Ectodermal cell (in vitro differentiated cells): ENCODE data around the gene TAB3.

ENCODE experiments used
- H3K27ac ChIP-seq: 2 replicates; pipeline ENCODE4 v1.7.0; 2013; ENCODE audit warnings: mild to moderate bottlenecking, low read depth, low read length; ENCODE audit not compliant: insufficient read depth, poor library complexity, severe bottlenecking
- H3K27me3 ChIP-seq: 2 replicates; pipeline ENCODE4 v1.7.0; 2013; ENCODE audit warnings: mild to moderate bottlenecking, low read length; ENCODE audit not compliant: insufficient read depth, control insufficient read depth, poor library complexity, severe bottlenecking
- H3K36me3 ChIP-seq: one replicate; pipeline ENCODE4 v1.7.0; 2013; ENCODE audit warnings: low read length; ENCODE audit not compliant: control insufficient read depth, insufficient read depth
- H3K4me1 ChIP-seq: one replicate; pipeline ENCODE4 v1.7.0; 2013; ENCODE audit warnings: low read length; ENCODE audit not compliant: control insufficient read depth, insufficient read depth
- H3K4me3 ChIP-seq: 2 replicates; pipeline ENCODE4 v1.7.0; 2013; ENCODE audit warnings: low read depth, low read length, control low read depth; ENCODE audit not compliant: insufficient read depth
- H3K9me3 ChIP-seq: 2 replicates; pipeline ENCODE4 v1.7.0; 2013; ENCODE audit warnings: mild to moderate bottlenecking, low read length, moderate library complexity; ENCODE audit not compliant: control insufficient read depth
- WGBS, 2 experiments: methylation state at CpG; one replicate each; pipeline ENCODE4 v1.1.7; 2013; ENCODE audit warnings: missing lambda C conversion rate in 2 of 2; 5-methylcytosine and 5-hydroxymethylcytosine counted together

TAB3 gene

DNA sequence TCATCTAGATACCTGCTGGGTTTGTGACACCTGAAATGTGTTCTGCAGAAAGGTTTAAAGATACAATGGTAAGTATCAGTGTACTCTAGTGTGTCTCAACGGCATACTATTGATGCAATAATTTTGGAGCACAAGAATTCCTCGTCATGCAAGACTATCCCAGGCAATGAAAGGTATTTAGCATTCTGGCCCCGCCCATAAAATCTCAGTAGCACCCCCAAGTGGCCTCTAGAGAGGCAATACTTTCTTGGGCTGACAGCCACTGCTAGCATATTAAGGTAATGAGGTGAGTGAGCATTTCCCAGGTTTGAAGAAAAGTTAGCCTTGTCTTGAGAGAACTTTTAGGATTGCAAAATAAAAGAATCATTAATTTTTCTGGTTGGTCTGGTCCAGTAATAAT is 24.0 kb downstream of the TAB3 start:
- H3K9me3 ChIP-seq = no peaks in the 10 kb centered on the region
- WGBS, 2 experiments = 39 to 47% methylated on average over 3 of the region's 3 CpGs
- no peaks in the 10 kb centered on the region for H3K36me3 ChIP-seq
- H3K4me1 ChIP-seq = no peaks in the 10 kb centered on the region
- no peak overlapping the region for H3K27ac ChIP-seq
- no peak overlapping the region for H3K4me3 ChIP-seq
- H3K27me3 ChIP-seq = no peaks in the 10 kb centered on the region

DNA sequence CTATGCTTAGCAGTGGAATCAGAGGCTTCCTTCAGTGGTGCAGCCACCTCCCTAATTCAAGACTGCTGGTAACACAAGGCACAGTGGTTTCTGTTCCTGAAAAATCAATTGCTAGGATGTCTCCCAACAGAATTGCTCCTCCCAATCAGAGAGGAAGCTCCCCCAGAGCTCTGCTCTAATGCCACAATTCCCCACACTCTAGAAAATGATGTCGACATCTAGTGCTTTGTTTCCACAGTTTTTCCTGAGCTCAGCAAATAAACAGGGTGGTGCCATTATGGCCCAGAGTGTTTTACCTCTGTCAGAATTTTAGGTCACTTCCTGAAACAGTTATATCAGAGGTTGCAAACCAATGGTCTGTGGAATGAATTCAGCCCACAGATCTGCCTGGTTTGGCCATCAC is 24.7 kb downstream of the TAB3 start:
- 100% methylated on average over 1 of the region's 1 CpG for WGBS, 2 experiments
- Histone ChIP-seq H3K27ac (no peak overlapping the region), H3K27me3 (no peaks in the 10 kb centered on the region), H3K4me1 (no peaks in the 10 kb centered on the region), H3K36me3 (no peaks in the 10 kb centered on the region), H3K9me3 (no peaks in the 10 kb centered on the region), H3K4me3 (no peak overlapping the region)

DNA sequence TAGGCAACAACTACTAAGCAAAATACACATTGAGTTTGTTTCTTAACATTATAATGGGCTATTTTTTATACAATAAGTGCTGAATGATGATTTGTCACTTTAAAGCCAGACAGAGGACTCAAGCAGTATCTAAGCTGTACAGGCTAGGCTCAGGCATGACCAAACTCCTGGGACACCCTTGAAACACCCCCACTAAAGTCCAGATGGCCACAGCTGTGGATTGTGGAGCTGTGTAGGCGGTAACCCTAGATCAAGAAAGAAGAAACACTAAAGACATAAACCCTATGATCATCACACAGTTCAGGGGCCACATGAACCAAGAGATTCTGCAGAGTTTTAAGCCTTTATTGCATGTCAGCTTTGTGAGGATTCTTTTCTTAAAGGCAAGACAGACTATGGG is 25.1 kb downstream of the TAB3 start:
- WGBS, 2 experiments = 50 to 80% methylated on average over 1 of the region's 1 CpG
- H3K27ac ChIP-seq = no peak overlapping the region
- H3K27me3 ChIP-seq = no peaks in the 10 kb centered on the region

DNA sequence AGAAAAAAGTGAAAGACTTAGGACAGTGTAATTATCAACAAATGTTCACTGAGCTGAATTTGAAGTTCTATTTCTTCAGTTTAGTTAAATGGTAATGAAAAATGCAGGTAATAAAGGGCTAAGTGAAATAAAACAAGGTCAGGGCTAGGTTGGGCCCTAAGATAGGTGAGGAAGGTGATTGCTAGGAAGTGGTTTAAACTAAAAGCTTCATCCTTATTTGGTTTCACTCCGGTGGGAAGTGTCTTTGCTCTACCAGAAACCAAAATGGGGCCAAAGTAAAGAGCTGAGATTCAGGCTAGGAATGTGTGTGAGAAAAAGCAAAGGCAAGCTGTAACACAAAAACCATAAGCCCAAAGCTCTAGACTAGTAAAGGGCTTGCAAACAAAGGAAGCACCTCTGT is 31.0 kb downstream of the TAB3 start:
- peaks cover 8% of the 10 kb centered on the region for H3K36me3 ChIP-seq
- H3K27me3 ChIP-seq = no peaks in the 10 kb centered on the region
- no peak overlapping the region for H3K27ac ChIP-seq
- no peaks in the 10 kb centered on the region for H3K9me3 ChIP-seq
- 20 to 50% methylated on average over 1 of the region's 1 CpG for WGBS, 2 experiments
- H3K4me3 ChIP-seq = no peak overlapping the region
- no peaks in the 10 kb centered on the region for H3K4me1 ChIP-seq

More for the DNA sequence above, 25.1 kb downstream of the TAB3 start:
- Histone ChIP-seq H3K9me3 (no peaks in the 10 kb centered on the region), H3K4me1 (no peaks in the 10 kb centered on the region), H3K36me3 (no peaks in the 10 kb centered on the region), H3K4me3 (no peak overlapping the region)

DNA sequence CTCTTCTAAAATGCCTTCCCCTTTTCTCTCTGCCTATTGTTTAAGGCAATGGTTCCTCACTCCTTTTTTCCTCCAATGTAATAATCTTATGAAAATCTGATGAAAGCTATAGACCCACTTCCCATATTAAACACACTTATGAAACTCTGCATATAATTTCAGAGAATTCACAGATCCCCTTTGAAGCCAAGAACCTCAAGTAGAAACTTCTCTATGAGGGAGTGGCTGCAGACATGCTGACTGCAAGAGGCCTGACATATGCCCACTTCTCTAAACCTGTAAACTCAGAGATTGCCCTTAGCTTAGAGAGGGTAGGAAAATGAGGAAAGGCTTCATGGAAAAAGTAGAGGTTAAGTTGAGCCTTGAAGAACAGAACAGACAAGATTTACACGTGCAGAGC is 37.6 kb downstream of the TAB3 start:
- no peaks in the 10 kb centered on the region for H3K9me3 ChIP-seq
- no peaks in the 10 kb centered on the region for H3K27me3 ChIP-seq
- no peaks in the 10 kb centered on the region for H3K4me1 ChIP-seq
- no peak overlapping the region for H3K27ac ChIP-seq
- WGBS, 2 experiments = 90 to 100% methylated on average over 1 of the region's 1 CpG
- peaks cover 8% of the 10 kb centered on the region for H3K36me3 ChIP-seq
- no peak overlapping the region for H3K4me3 ChIP-seq

DNA sequence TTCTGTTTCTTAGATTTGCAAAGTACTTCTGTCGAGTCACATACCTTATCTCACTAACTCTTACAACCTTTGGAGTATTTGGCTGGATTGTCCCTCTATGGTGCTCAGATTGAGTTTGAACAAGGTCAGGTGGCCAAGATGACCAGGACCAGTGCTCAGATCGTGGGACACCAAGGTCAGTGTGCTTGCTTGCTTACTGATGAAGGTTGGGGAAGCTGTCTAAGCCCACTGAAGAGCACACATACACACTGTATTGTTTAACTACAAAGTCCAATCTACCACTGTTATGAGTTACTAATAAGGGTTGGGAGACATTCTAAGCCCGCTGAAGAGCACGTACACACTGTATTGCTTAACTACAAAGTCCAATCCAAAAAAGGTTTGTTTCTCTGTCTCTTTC is 53.7 kb downstream of the TAB3 start:
- WGBS, 2 experiments = 93 to 100% methylated on average over 3 to 4 of the region's 4 CpGs
- H3K4me3 ChIP-seq = no peak overlapping the region
- H3K27me3 ChIP-seq = no peaks in the 10 kb centered on the region
- no peak overlapping the region for H3K27ac ChIP-seq
- H3K4me1 ChIP-seq = peaks cover 5% of the 10 kb centered on the region
- H3K36me3 ChIP-seq = no peaks in the 10 kb centered on the region
- no peaks in the 10 kb centered on the region for H3K9me3 ChIP-seq

DNA sequence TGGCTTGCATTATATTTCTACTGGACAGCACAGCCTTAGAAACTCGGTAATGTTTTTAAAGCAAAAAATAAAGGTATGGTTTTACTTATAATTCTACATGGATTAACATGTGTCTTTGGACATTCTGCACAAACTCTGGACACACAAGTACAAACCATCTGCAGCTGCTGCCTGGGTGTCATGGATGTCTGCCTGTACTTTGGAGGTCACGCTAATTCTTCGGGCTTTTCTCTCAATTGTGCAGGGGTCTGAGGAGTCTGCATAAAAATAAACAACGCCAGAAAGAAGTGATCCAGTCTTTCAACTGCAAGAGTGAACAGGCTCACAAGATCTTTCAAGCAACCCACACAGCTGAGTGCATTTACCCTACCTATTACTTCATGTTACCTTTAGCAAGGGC is 55.2 kb downstream of the TAB3 start:
- peaks cover 5% of the 10 kb centered on the region for H3K4me1 ChIP-seq
- no peak overlapping the region for H3K4me3 ChIP-seq
- WGBS, 2 experiments = 91 to 97% methylated on average over 3 to 4 of the region's 4 CpGs
- no peaks in the 10 kb centered on the region for H3K27me3 ChIP-seq
- H3K27ac ChIP-seq = no peak overlapping the region
- H3K9me3 ChIP-seq = no peaks in the 10 kb centered on the region
- H3K36me3 ChIP-seq = no peaks in the 10 kb centered on the region

DNA sequence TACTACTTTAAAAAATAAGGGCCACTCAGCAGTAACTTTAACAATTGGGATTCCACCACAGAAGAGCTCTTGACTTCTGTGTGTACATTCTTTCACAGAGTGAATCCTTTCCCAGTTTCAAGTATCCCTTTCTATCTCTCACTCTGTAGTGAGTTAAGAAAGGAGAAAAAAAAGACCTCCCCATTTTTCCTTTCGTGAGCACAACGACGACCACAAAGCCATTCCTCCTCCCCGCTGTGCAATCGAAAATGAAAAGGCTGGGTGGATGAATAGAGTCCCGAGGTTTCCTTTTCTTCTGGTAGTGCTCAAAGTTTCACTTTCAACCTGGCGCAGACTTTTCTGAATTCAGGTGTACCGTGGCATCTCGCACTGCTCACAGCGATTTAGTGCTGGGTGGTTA is 58.0 kb downstream of the TAB3 start:
- Histone ChIP-seq H3K4me1 (peaks cover 5% of the 10 kb centered on the region), H3K27me3 (no peaks in the 10 kb centered on the region), H3K4me3 (no peak overlapping the region), H3K27ac (no peak overlapping the region), H3K36me3 (no peaks in the 10 kb centered on the region), H3K9me3 (no peaks in the 10 kb centered on the region)
- WGBS, 2 experiments = 31 to 62% methylated on average over 7 to 10 of the region's 10 CpGs

DNA sequence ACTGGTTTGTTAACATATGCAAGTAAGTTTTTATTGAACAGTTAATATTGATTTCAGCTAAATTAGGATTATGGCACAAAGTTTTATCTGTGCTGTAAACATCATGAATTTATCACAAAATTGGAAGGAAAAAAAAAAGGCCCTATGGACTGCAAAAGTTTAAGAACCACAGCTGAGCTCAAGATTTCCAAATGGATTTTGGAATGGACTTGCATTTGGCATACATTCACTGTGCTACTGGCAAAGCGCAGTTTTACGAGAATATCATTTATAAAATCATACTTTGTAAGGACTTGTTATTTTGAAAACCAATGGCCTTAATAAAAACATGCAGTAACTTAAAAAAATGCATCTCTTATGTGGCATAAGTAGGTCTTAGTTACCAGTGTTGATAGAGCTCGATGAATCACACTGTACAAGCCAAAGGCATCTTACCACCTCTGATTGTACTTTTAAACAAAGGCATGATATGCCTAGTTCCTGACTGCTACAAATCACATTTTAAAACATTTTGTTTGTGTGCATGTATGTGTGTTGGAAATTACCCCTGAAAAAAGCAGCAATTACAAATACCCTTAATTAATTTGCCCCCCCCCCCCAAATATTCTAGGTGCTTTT is 58.6 kb downstream of the TAB3 start:
- H3K36me3 ChIP-seq = no peaks in the 10 kb centered on the region
- no peaks in the 10 kb centered on the region for H3K27me3 ChIP-seq
- H3K4me3 ChIP-seq = no peak overlapping the region
- no peak overlapping the region for H3K27ac ChIP-seq
- no peaks in the 10 kb centered on the region for H3K9me3 ChIP-seq
- WGBS, 2 experiments = 80 to 100% methylated on average over 1 of the region's 3 CpGs
- H3K4me1 ChIP-seq = peaks cover 5% of the 10 kb centered on the region

DNA sequence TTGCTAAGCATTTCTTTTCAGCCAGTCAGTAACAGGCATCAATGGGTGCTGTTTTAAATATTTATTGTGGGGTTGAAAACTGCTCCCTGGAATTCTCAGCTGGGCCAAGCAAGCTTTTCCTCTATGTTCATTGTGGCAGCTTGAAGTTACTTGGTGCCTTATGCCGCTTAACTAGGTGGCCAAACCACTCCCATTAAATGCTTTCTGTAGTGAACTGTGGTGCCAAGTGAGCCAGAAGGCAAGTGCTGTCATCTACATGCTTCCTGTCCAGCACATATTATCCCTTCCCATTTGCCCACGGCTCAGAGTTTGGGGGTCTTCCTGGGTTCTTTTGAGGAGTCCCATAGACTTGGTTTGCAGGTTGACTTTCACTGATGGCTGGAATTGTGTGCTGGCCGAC is 64.8 kb downstream of the TAB3 start:
- Histone ChIP-seq H3K9me3 (no peaks in the 10 kb centered on the region), H3K4me1 (no peaks in the 10 kb centered on the region), H3K27ac (no peak overlapping the region), H3K27me3 (no peaks in the 10 kb centered on the region), H3K4me3 (no peak overlapping the region), H3K36me3 (no peaks in the 10 kb centered on the region)
- WGBS, 2 experiments = 91 to 94% methylated on average over 1 to 3 of the region's 3 CpGs

DNA sequence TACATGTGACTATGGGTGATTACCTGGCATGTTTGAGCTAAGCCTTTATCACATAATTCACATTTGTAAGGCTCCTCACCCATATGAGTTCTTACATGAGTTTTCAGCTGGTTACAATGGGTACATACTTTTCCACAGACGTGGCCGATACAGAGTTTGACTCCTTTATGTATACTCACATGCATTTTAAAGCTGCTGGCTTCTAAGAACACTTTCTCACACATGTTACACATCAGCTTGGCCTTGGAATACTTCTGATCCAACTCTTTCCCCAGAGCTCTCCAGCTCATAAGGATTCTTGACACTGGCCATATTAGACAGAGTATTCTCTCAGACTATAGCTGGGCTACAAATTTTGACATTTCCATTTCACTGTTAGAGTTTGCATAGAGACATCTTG is 66.3 kb downstream of the TAB3 start:
- Histone ChIP-seq H3K36me3 (no peaks in the 10 kb centered on the region), H3K27ac (no peak overlapping the region), H3K9me3 (no peaks in the 10 kb centered on the region), H3K27me3 (no peaks in the 10 kb centered on the region), H3K4me1 (no peaks in the 10 kb centered on the region), H3K4me3 (no peak overlapping the region)
- WGBS, 2 experiments = 90 to 97% methylated on average over 2 of the region's 2 CpGs
